T-cell (primary cell): ENCODE data around the gene ARHGAP22. TPM values are rescaled to one million over a fixed set of nuclear protein-coding genes. Genes with fewer than 3 reads are reported as not detected.

Source experiments
- ATAC-seq, 4 experiments: fragments of 200-7000 bp in 3 of 4; fragments of 150-1000 bp in 1 of 4; cut with Tn5 transposase; replicated peaks in 1 of 4; 1 replicate in 3 of 4; 2 replicates in 1 of 4; pipeline ENCODE4 v1.10.0; 2021; ENCODE audit warnings: moderate library complexity in 3 of 4, mild to moderate bottlenecking in 2 of 4, moderate number of reproducible peaks in 1 of 4
- CTCF ChIA-PET, 2 donors: fragments of 300-600 bp; sonication (Branson Sonifier 250); formaldehyde crosslinking; loops; one replicate each; lab custom pipeline; 2022; ENCODE audit warnings: antibody characterized with exemption in 2 of 2; lab: Charles Lee
- POLR2A ChIA-PET, 2 donors: fragments of 300-600 bp; sonication (Branson Sonifier 250); formaldehyde crosslinking; loops; one replicate each; lab custom pipeline; 2022; ENCODE audit warnings: antibody characterized with exemption in 2 of 2; lab: Charles Lee
- DNase-seq, 35 experiments: peaks; one replicate each; pipeline versions ENCODE4 v3.0.0 to v3.0.0-alpha.2; 2013 to 2023
- H3K27ac ChIP-seq: one replicate; pipeline ENCODE4 v1.5.1; 2013; ENCODE audit warnings: low read length
- H3K27me3 ChIP-seq, 2 experiments: replicated peaks in 1 of 2; 1 replicate in 1 of 2; 2 replicates in 1 of 2; pipeline versions ENCODE4 v1.6.1 to v1.7.0; 2013; ENCODE audit warnings: low read length in 1 of 2, mixed read lengths in 1 of 2; ENCODE audit not compliant: control insufficient read depth in 2 of 2, insufficient read depth in 2 of 2; ENCODE audit errors: extremely low read depth in 1 of 2
- H3K36me3 ChIP-seq, 2 donors: 1 replicate in 1 of 2; 2 replicates in 1 of 2; pipeline versions ENCODE4 v1.6.1 to v1.7.0; 2013; ENCODE audit warnings: low read length in 1 of 2; ENCODE audit not compliant: control insufficient read depth in 2 of 2, insufficient read depth in 1 of 2; ENCODE audit errors: extremely low read depth in 1 of 2
- H3K4me1 ChIP-seq, 2 experiments: 1 replicate in 1 of 2; 2 replicates in 1 of 2; pipeline versions ENCODE4 v1.6.1 to v1.7.0; 2013; ENCODE audit warnings: low read length in 2 of 2, mixed read lengths in 1 of 2; ENCODE audit not compliant: insufficient read depth in 2 of 2, control insufficient read depth in 1 of 2; ENCODE audit errors: extremely low read depth in 1 of 2
- H3K4me3 ChIP-seq, 2 donors: 1 replicate in 1 of 2; 2 replicates in 1 of 2; pipeline versions ENCODE4 v1.5.1 to v1.7.0; 2013; ENCODE audit warnings: mild to moderate bottlenecking in 2 of 2, low read length in 1 of 2, moderate library complexity in 1 of 2; ENCODE audit not compliant: control insufficient read depth in 1 of 2; ENCODE audit errors: extremely low read depth in 1 of 2
- H3K9me3 ChIP-seq: 2 replicates; pipeline ENCODE4 v1.7.0; 2013
- H3K27ac Mint-ChIP-seq, 2 donors: one replicate each; pipeline ENCODE4 v1.8.0; 2020 to 2021; ENCODE audit warnings: mild to moderate bottlenecking in 2 of 2, mixed read lengths in 2 of 2
- H3K27me3 Mint-ChIP-seq, 2 donors: one replicate each; pipeline ENCODE4 v1.8.0; 2021 to 2022; ENCODE audit warnings: mixed read lengths in 2 of 2
- H3K36me3 Mint-ChIP-seq: one replicate; pipeline ENCODE4 v1.8.0; 2021; ENCODE audit warnings: mixed read lengths
- H3K4me1 Mint-ChIP-seq, 3 donors: one replicate each; pipeline ENCODE4 v1.8.0; 2020 to 2022; ENCODE audit warnings: mixed read lengths in 3 of 3, mild to moderate bottlenecking in 1 of 3
- H3K4me3 Mint-ChIP-seq, 3 donors: one replicate each; pipeline ENCODE4 v1.8.0; 2020 to 2022; ENCODE audit warnings: mild to moderate bottlenecking in 3 of 3, mixed read lengths in 3 of 3, moderate library complexity in 3 of 3
- H3K9me3 Mint-ChIP-seq, 3 donors: one replicate each; pipeline ENCODE4 v1.8.0; 2020 to 2022; ENCODE audit warnings: mixed read lengths in 3 of 3
- WGBS: methylation state at CpG from one replicate; pipeline ENCODE4 v1.1.5; 2013; ENCODE audit warnings: missing lambda C conversion rate; ENCODE audit not compliant: insufficient coverage; 5-methylcytosine and 5-hydroxymethylcytosine counted together
- total RNA-seq, 35 experiments: library from RNA in 6 of 35; stranded (reverse) in 6 of 35; fragments of 120-200 nt in 1 of 35; gene quantifications; one replicate each; pipeline versions ENCODE4 v1.2.1 to v1.2.4 and lab custom pipeline; 2013 to 2026

The ARHGAP22 gene
- total RNA-seq, 5 donors from 2014 or later (not counting 1 experiment from before 2014, with no cell fraction given) = 0.33 to 2.2 (median 0.60) TPM

- ChIA-PET CTCF (no interaction called here), POLR2A (no interaction called here)
- Mint-ChIP-seq H3K36me3 (no peaks in the 10 kb centered on the region), H3K9me3 (no peaks in the 10 kb centered on the region), H3K4me1 (no peaks in the 10 kb centered on the region), H3K27me3 (peaks cover 3 to 8% of the 10 kb centered on the region in 2 donors), H3K27ac (no peak overlapping the region), H3K4me3 (no peak overlapping the region)
- Histone ChIP-seq H3K36me3 (no peaks in the 10 kb centered on the region), H3K4me1 (no peaks in the 10 kb centered on the region), H3K9me3 (no peaks in the 10 kb centered on the region), H3K27ac (no peak overlapping the region), H3K27me3 (peaks cover 0 to 23% of the 10 kb centered on the region in 2 experiments), H3K4me3 (no peak overlapping the region)
- no peak for ATAC-seq
- DNase-seq = no peak
- WGBS = 82% methylated on average over 1 of the region's 3 CpGs
Measured at GRCh38 chr10:48474765-48475365, 130.0 kb downstream of the ARHGAP22 start.

- CTCF ChIA-PET = no interaction called here
- Mint-ChIP-seq H3K9me3 (no peaks in the 10 kb centered on the region), H3K36me3 (no peaks in the 10 kb centered on the region), H3K4me1 (no peaks in the 10 kb centered on the region), H3K27ac (no peak overlapping the region), H3K4me3 (no peak overlapping the region), H3K27me3 (peaks cover 0 to 8% of the 10 kb centered on the region in 2 donors)
- peak in 1 of 35 experiments; percentile 5 for DNase-seq
- Histone ChIP-seq H3K27me3 (peaks cover 0 to 13% of the 10 kb centered on the region in 2 experiments), H3K36me3 (no peaks in the 10 kb centered on the region), H3K4me1 (no peaks in the 10 kb centered on the region), H3K27ac (no peak overlapping the region), H3K4me3 (no peak overlapping the region), H3K9me3 (no peaks in the 10 kb centered on the region)
- POLR2A ChIA-PET = no interaction called here
- WGBS = no CpG with 5 or more reads among the region's 5 CpGs
- ATAC-seq = no peak
Measured at GRCh38 chr10:48473704-48474103, 131.2 kb downstream of the ARHGAP22 start.

- Mint-ChIP-seq H3K9me3 (no peaks in the 10 kb centered on the region), H3K36me3 (no peaks in the 10 kb centered on the region), H3K27me3 (peaks cover 0 to 4% of the 10 kb centered on the region in 2 donors), H3K4me3 (no peak overlapping the region), H3K27ac (no peak overlapping the region), H3K4me1 (no peaks in the 10 kb centered on the region)
- H3K4me1 ChIP-seq = no peaks in the 10 kb centered on the region
- H3K27me3 ChIP-seq = peaks cover 0 to 6% of the 10 kb centered on the region in 2 experiments
- CTCF ChIA-PET = no interaction called here
- H3K27ac ChIP-seq = no peak overlapping the region
- no peak overlapping the region for H3K4me3 ChIP-seq
- ATAC-seq (no peak), DNase-seq (no peak)
- POLR2A ChIA-PET = no interaction called here
- no CpG with 5 or more reads among the region's 3 CpGs for WGBS
- H3K9me3 ChIP-seq = no peaks in the 10 kb centered on the region
- H3K36me3 ChIP-seq = no peaks in the 10 kb centered on the region
Measured at GRCh38 chr10:48472501-48473069, 132.3 kb downstream of the ARHGAP22 start.

- DNase-seq = peak in 2 of 35 experiments; percentile 3 to 7
- Histone ChIP-seq H3K36me3 (no peaks in the 10 kb centered on the region), H3K4me1 (no peaks in the 10 kb centered on the region), H3K27me3 (peaks cover 0 to 4% of the 10 kb centered on the region in 2 experiments), H3K4me3 (no peak overlapping the region), H3K9me3 (no peaks in the 10 kb centered on the region), H3K27ac (no peak overlapping the region)
- ChIA-PET CTCF (no interaction called here), POLR2A (no interaction called here)
- Mint-ChIP-seq H3K4me1 (no peaks in the 10 kb centered on the region), H3K4me3 (no peak overlapping the region), H3K36me3 (no peaks in the 10 kb centered on the region), H3K27ac (no peak overlapping the region), H3K27me3 (no peaks in the 10 kb centered on the region), H3K9me3 (no peaks in the 10 kb centered on the region)
- WGBS = 75% methylated on average over 8 of the region's 8 CpGs
- no peak for ATAC-seq
Measured at GRCh38 chr10:48470893-48471805, 133.7 kb downstream of the ARHGAP22 start.

GRCh38 chr10:48470115-48470892 lies 134.6 kb downstream of the ARHGAP22 start:
- Histone ChIP-seq H3K4me3 (no peak overlapping the region), H3K4me1 (no peaks in the 10 kb centered on the region), H3K36me3 (no peaks in the 10 kb centered on the region), H3K27ac (no peak overlapping the region), H3K9me3 (no peaks in the 10 kb centered on the region), H3K27me3 (peaks cover 0 to 4% of the 10 kb centered on the region in 2 experiments)
- H3K9me3 Mint-ChIP-seq = no peaks in the 10 kb centered on the region
- POLR2A ChIA-PET = no interaction called here
- WGBS = no CpG with 5 or more reads among the region's 5 CpGs
- H3K4me1 Mint-ChIP-seq = no peaks in the 10 kb centered on the region
- H3K36me3 Mint-ChIP-seq = no peaks in the 10 kb centered on the region
- no peak overlapping the region for H3K4me3 Mint-ChIP-seq
- H3K27ac Mint-ChIP-seq = no peak overlapping the region
- H3K27me3 Mint-ChIP-seq = no peaks in the 10 kb centered on the region
- DNase-seq = peak in 2 of 35 experiments; percentile 2 to 21
- CTCF ChIA-PET = no interaction called here
- ATAC-seq = no peak

- no peaks in the 10 kb centered on the region for H3K36me3 ChIP-seq
- DNase-seq = peak in 1 of 35 experiments; percentile 9
- H3K36me3 Mint-ChIP-seq = no peaks in the 10 kb centered on the region
- no peak overlapping the region for H3K4me3 ChIP-seq
- no peak for ATAC-seq
- no peak overlapping the region for H3K27ac Mint-ChIP-seq
- POLR2A ChIA-PET = no interaction called here
- no peaks in the 10 kb centered on the region for H3K9me3 ChIP-seq
- H3K27me3 Mint-ChIP-seq = no peaks in the 10 kb centered on the region
- no peak overlapping the region for H3K4me3 Mint-ChIP-seq
- H3K27me3 ChIP-seq = peaks cover 0 to 4% of the 10 kb centered on the region in 2 experiments
- H3K9me3 Mint-ChIP-seq = no peaks in the 10 kb centered on the region
- H3K4me1 Mint-ChIP-seq = no peaks in the 10 kb centered on the region
- CTCF ChIA-PET = no interaction called here
- H3K27ac ChIP-seq = no peak overlapping the region
- no peaks in the 10 kb centered on the region for H3K4me1 ChIP-seq
- 70% methylated on average over 2 of the region's 4 CpGs for WGBS
Measured at GRCh38 chr10:48469516-48470020, 135.3 kb downstream of the ARHGAP22 start.
